ENCODE results near the gene PRPF39. TPM values are rescaled to one million over a fixed set of nuclear protein-coding genes. Genes with fewer than 3 reads are reported as not detected.

Gene PRPF39
- 10 to 100 TPM; 32.3 to 62.4 TPM for total RNA-seq

GRCh38 chr14:45083976-45084722, at the start of gene PRPF39:
TSS of gene PRPF39 (plus strand) at chr14:45084116. CDS start at chr14:45095240, 11,124 bp downstream.
- Mint-ChIP-seq H3K36me3 (no peaks in the 10 kb centered on the region), H3K27me3 (no peaks in the 10 kb centered on the region), H3K4me1 (ENCODE audit: low read depth in 2 of 2) (peaks cover 23 to 46% of the 10 kb centered on the region in 2 donors), H3K4me3 (peak within 1 kb of the TSS; percentile 90), H3K27ac (peak within 1 kb of the TSS; percentile 91 to 94), H3K9me3 (no peaks in the 10 kb centered on the region)
- peak; percentile 98 for ATAC-seq
- DNase-seq (ENCODE audit: low spot score), result peak; percentile 97

GRCh38 chr14:45034730-45035129, 49.2 kb upstream of the PRPF39 start:
- H3K36me3 Mint-ChIP-seq, result peaks cover 13% of the 10 kb centered on the region
- DNase-seq (ENCODE audit: low spot score), result no peak
- H3K27ac Mint-ChIP-seq, result no peak overlapping the region
- no peak for ATAC-seq
- no peaks in the 10 kb centered on the region for H3K9me3 Mint-ChIP-seq
- no peak overlapping the region for H3K4me3 Mint-ChIP-seq
- H3K4me1 Mint-ChIP-seq (ENCODE audit: low read depth in 2 of 2), result no peaks in the 10 kb centered on the region
- H3K27me3 Mint-ChIP-seq, result no peaks in the 10 kb centered on the region

- Mint-ChIP-seq H3K36me3 (peaks cover 13% of the 10 kb centered on the region), H3K4me3 (no peak overlapping the region)
- ATAC-seq, result no peak
These were observed 45.7 kb upstream of the PRPF39 start for GRCh38 chr14:45038256-45038655.

GRCh38 chr14:45038865-45039264, 45.1 kb upstream of the PRPF39 start:
- ATAC-seq (no peak), DNase-seq (ENCODE audit: low spot score) (no peak)
- H3K27me3 Mint-ChIP-seq, result no peaks in the 10 kb centered on the region
- H3K36me3 Mint-ChIP-seq, result peaks cover 8% of the 10 kb centered on the region
- H3K4me1 Mint-ChIP-seq (ENCODE audit: low read depth in 2 of 2), result no peaks in the 10 kb centered on the region
- no peak overlapping the region for H3K4me3 Mint-ChIP-seq
- no peak overlapping the region for H3K27ac Mint-ChIP-seq
- H3K9me3 Mint-ChIP-seq, result no peaks in the 10 kb centered on the region

More at GRCh38 chr14:45038256-45038655, 45.7 kb upstream of the PRPF39 start:
- H3K27me3 Mint-ChIP-seq, result no peaks in the 10 kb centered on the region
- no peak overlapping the region for H3K27ac Mint-ChIP-seq
- H3K9me3 Mint-ChIP-seq, result no peaks in the 10 kb centered on the region
- no peak for DNase-seq (ENCODE audit: low spot score)
- H3K4me1 Mint-ChIP-seq (ENCODE audit: low read depth in 2 of 2), result no peaks in the 10 kb centered on the region

GRCh38 chr14:45039390-45039789, 44.5 kb upstream of the PRPF39 start:
- ATAC-seq, result no peak
- no peak overlapping the region for H3K27ac Mint-ChIP-seq

GRCh38 chr14:45041641-45042040, 42.3 kb upstream of the PRPF39 start:
- H3K9me3 Mint-ChIP-seq, result no peaks in the 10 kb centered on the region
- H3K27ac Mint-ChIP-seq, result no peak overlapping the region
- H3K36me3 Mint-ChIP-seq, result peaks cover 1% of the 10 kb centered on the region
- H3K27me3 Mint-ChIP-seq, result no peaks in the 10 kb centered on the region
- no peak for ATAC-seq
- H3K4me3 Mint-ChIP-seq, result no peak overlapping the region
- no peaks in the 10 kb centered on the region for H3K4me1 Mint-ChIP-seq (ENCODE audit: low read depth in 2 of 2)
- no peak for DNase-seq (ENCODE audit: low spot score)

More at GRCh38 chr14:45039390-45039789, 44.5 kb upstream of the PRPF39 start:
- H3K4me3 Mint-ChIP-seq, result no peak overlapping the region
- no peaks in the 10 kb centered on the region for H3K9me3 Mint-ChIP-seq
- peaks cover 5% of the 10 kb centered on the region for H3K36me3 Mint-ChIP-seq
- H3K27me3 Mint-ChIP-seq, result no peaks in the 10 kb centered on the region
- no peak for DNase-seq (ENCODE audit: low spot score)
- H3K4me1 Mint-ChIP-seq (ENCODE audit: low read depth in 2 of 2), result no peaks in the 10 kb centered on the region

- H3K4me3 Mint-ChIP-seq, result no peak overlapping the region
- H3K27ac Mint-ChIP-seq, result no peak overlapping the region
- no peaks in the 10 kb centered on the region for H3K9me3 Mint-ChIP-seq
- ATAC-seq (no peak), DNase-seq (ENCODE audit: low spot score) (no peak)
- H3K27me3 Mint-ChIP-seq, result no peaks in the 10 kb centered on the region
- H3K36me3 Mint-ChIP-seq, result peaks cover 4% of the 10 kb centered on the region
- no peaks in the 10 kb centered on the region for H3K4me1 Mint-ChIP-seq (ENCODE audit: low read depth in 2 of 2)
These were observed 39.3 kb upstream of the PRPF39 start for GRCh38 chr14:45044638-45045037.

- DNase-seq (ENCODE audit: low spot score) (no peak), ATAC-seq (no peak)
- H3K9me3 Mint-ChIP-seq, result no peaks in the 10 kb centered on the region
- H3K4me1 Mint-ChIP-seq (ENCODE audit: low read depth in 2 of 2), result no peaks in the 10 kb centered on the region
- H3K27me3 Mint-ChIP-seq, result no peaks in the 10 kb centered on the region
- no peak overlapping the region for H3K4me3 Mint-ChIP-seq
- H3K27ac Mint-ChIP-seq, result no peak overlapping the region
- peaks cover 4% of the 10 kb centered on the region for H3K36me3 Mint-ChIP-seq
These were observed 35.5 kb upstream of the PRPF39 start for GRCh38 chr14:45048385-45048784.

- H3K36me3 Mint-ChIP-seq, result peaks cover 4% of the 10 kb centered on the region
- DNase-seq (ENCODE audit: low spot score), result no peak
- H3K27me3 Mint-ChIP-seq, result no peaks in the 10 kb centered on the region
- H3K9me3 Mint-ChIP-seq, result no peaks in the 10 kb centered on the region
- H3K4me3 Mint-ChIP-seq, result no peak overlapping the region
- no peaks in the 10 kb centered on the region for H3K4me1 Mint-ChIP-seq (ENCODE audit: low read depth in 2 of 2)
- H3K27ac Mint-ChIP-seq, result no peak overlapping the region
- ATAC-seq, result no peak
These were observed 32.7 kb upstream of the PRPF39 start for GRCh38 chr14:45051180-45051579.

- no peaks in the 10 kb centered on the region for H3K9me3 Mint-ChIP-seq
- H3K4me3 Mint-ChIP-seq, result no peak overlapping the region
- H3K27me3 Mint-ChIP-seq, result no peaks in the 10 kb centered on the region
- H3K4me1 Mint-ChIP-seq (ENCODE audit: low read depth in 2 of 2), result no peaks in the 10 kb centered on the region
- no peak overlapping the region for H3K27ac Mint-ChIP-seq
- DNase-seq (ENCODE audit: low spot score), result no peak
- peaks cover under 1% of the 10 kb centered on the region for H3K36me3 Mint-ChIP-seq
- ATAC-seq, result no peak
These were observed 32.0 kb upstream of the PRPF39 start for GRCh38 chr14:45051896-45052295.

- ATAC-seq (no peak), DNase-seq (ENCODE audit: low spot score) (no peak)
- no peak overlapping the region for H3K27ac Mint-ChIP-seq
- H3K36me3 Mint-ChIP-seq, result peaks cover 8% of the 10 kb centered on the region
- no peaks in the 10 kb centered on the region for H3K9me3 Mint-ChIP-seq
- no peaks in the 10 kb centered on the region for H3K27me3 Mint-ChIP-seq
- no peak overlapping the region for H3K4me3 Mint-ChIP-seq
- H3K4me1 Mint-ChIP-seq (ENCODE audit: low read depth in 2 of 2), result no peaks in the 10 kb centered on the region
These were observed 26.6 kb upstream of the PRPF39 start for GRCh38 chr14:45057349-45057748.

- no peak overlapping the region for H3K27ac Mint-ChIP-seq
- H3K27me3 Mint-ChIP-seq, result no peaks in the 10 kb centered on the region
- no peak overlapping the region for H3K4me3 Mint-ChIP-seq
- no peaks in the 10 kb centered on the region for H3K9me3 Mint-ChIP-seq
- DNase-seq (ENCODE audit: low spot score) (no peak), ATAC-seq (no peak)
- H3K36me3 Mint-ChIP-seq, result peaks cover 8% of the 10 kb centered on the region
- H3K4me1 Mint-ChIP-seq (ENCODE audit: low read depth in 2 of 2), result no peaks in the 10 kb centered on the region
These were observed 26.0 kb upstream of the PRPF39 start for GRCh38 chr14:45057881-45058364.

- no peak for ATAC-seq
- Mint-ChIP-seq H3K27me3 (no peaks in the 10 kb centered on the region), H3K36me3 (peaks cover 8% of the 10 kb centered on the region), H3K27ac (no peak overlapping the region), H3K4me3 (no peak overlapping the region), H3K9me3 (no peaks in the 10 kb centered on the region), H3K4me1 (ENCODE audit: low read depth in 2 of 2) (no peaks in the 10 kb centered on the region)
- no peak for DNase-seq (ENCODE audit: low spot score)
These were observed 23.4 kb upstream of the PRPF39 start for GRCh38 chr14:45060551-45060950.

GRCh38 chr14:45065540-45065939, 18.4 kb upstream of the PRPF39 start:
- Mint-ChIP-seq H3K4me3 (no peak overlapping the region), H3K9me3 (no peaks in the 10 kb centered on the region), H3K4me1 (ENCODE audit: low read depth in 2 of 2) (no peaks in the 10 kb centered on the region), H3K27me3 (no peaks in the 10 kb centered on the region), H3K27ac (no peak overlapping the region), H3K36me3 (no peaks in the 10 kb centered on the region)
- DNase-seq (ENCODE audit: low spot score) (no peak), ATAC-seq (no peak)

GRCh38 chr14:45065956-45066355, 18.0 kb upstream of the PRPF39 start:
- H3K4me1 Mint-ChIP-seq (ENCODE audit: low read depth in 2 of 2), result no peaks in the 10 kb centered on the region
- no peaks in the 10 kb centered on the region for H3K9me3 Mint-ChIP-seq
- H3K27ac Mint-ChIP-seq, result no peak overlapping the region
- DNase-seq (ENCODE audit: low spot score) (no peak), ATAC-seq (no peak)
- no peak overlapping the region for H3K4me3 Mint-ChIP-seq
- no peaks in the 10 kb centered on the region for H3K36me3 Mint-ChIP-seq
- H3K27me3 Mint-ChIP-seq, result no peaks in the 10 kb centered on the region

All from natural killer cell treated with Interleukin-12 subunit alpha and Interleukin-12 subunit beta and Interleukin-15 and Interleukin-18, amount 100 ng/mL, for 72 hours (primary cell).